ENCODE results near the gene PLAU. TPM values are rescaled to one million over a fixed set of nuclear protein-coding genes. Genes with fewer than 3 reads are reported as not detected.

Gene PLAU
- total and polyA plus RNA-seq, 9 of the 15 experiments (the other 6 are each of a cell fraction or from before 2014, with no cell fraction given) = 2.1 to 16.9 (median 3.3) TPM

DNA sequence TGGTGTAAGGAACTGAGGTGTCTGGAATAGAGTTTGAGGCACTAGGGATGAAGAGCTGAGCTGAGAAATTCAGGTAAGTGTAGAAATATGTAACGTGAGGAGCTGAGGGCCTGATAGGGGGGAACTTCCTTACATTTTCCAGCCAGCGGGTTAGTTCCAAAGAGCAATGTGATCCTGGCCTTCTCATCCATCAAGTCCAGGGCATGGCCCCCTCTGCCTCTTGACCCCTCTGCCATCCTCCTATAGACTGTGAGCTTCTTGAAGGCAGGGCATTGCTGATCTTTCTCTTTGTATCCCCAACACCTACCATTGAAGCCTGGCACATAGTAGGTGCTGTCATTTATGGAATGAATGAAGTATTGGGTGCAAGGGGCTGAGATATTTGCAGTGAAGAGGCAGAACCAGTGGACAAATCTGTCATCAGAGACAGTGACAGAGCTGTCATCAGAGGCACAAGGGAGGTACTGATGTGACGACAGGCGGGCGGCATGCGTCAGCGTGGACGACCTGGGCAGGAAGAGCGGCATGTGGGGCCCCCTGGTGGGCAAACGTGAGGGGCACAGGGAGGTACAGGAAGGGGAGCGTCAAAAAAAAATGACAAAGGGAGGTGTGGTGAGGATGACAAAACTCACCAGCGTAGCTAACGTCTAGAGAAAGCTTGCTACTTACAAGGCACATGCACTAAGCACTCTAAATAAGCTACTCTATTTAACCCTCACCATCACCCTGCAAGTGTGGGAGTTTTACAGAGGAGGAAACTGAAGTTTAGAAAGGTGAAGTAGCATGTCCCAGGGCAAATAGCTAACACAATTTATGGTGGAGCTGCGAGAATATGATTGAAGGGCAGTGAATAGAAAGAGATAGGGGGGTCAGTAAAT is 31.4 kb upstream of the PLAU start (continued):
- TF ChIP-seq, protein P1, sequence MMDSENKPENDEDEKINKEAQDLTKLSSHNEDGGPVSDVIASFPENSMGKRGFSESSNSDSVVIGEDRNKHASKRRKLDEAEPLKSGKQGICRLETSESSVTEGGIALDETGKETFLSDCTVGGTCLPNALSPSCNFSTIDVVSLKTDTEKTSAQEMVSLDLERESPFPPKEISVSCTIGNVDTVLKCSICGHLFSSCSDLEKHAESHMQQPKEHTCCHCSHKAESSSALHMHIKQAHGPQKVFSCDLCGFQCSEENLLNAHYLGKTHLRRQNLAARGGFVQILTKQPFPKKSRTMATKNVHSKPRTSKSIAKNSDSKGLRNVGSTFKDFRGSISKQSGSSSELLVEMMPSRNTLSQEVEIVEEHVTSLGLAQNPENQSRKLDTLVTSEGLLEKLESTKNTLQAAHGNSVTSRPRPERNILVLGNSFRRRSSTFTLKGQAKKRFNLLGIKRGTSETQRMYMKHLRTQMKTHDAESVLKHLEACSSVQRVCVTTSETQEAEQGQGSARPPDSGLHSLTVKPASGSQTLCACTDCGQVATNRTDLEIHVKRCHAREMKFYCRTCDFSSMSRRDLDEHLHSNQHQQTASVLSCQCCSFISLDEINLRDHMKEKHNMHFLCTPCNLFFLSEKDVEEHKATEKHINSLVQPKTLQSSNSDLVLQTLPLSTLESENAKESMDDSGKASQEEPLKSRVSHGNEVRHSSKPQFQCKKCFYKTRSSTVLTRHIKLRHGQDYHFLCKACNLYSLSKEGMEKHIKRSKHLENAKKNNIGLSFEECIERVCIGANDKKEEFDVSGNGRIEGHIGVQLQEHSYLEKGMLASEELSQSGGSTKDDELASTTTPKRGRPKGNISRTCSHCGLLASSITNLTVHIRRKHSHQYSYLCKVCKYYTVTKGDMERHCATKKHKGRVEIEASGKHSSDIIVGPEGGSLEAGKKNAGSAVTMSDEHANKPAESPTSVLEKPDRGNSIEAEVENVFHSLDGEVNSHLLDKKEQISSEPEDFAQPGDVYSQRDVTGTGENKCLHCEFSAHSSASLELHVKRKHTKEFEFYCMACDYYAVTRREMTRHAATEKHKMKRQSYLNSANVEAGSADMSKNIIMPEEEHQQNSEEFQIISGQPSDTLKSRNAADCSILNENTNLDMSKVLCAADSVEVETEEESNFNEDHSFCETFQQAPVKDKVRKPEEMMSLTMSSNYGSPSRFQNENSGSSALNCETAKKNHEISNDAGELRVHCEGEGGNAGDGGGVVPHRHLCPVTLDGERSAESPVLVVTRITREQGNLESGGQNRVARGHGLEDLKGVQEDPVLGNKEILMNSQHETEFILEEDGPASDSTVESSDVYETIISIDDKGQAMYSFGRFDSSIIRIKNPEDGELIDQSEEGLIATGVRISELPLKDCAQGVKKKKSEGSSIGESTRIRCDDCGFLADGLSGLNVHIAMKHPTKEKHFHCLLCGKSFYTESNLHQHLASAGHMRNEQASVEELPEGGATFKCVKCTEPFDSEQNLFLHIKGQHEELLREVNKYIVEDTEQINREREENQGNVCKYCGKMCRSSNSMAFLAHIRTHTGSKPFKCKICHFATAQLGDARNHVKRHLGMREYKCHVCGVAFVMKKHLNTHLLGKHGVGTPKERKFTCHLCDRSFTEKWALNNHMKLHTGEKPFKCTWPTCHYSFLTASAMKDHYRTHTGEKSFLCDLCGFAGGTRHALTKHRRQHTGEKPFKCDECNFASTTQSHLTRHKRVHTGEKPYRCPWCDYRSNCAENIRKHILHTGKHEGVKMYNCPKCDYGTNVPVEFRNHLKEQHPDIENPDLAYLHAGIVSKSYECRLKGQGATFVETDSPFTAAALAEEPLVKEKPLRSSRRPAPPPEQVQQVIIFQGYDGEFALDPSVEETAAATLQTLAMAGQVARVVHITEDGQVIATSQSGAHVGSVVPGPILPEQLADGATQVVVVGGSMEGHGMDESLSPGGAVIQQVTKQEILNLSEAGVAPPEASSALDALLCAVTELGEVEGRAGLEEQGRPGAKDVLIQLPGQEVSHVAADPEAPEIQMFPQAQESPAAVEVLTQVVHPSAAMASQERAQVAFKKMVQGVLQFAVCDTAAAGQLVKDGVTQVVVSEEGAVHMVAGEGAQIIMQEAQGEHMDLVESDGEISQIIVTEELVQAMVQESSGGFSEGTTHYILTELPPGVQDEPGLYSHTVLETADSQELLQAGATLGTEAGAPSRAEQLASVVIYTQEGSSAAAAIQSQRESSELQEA (IDR thresholded peaks at IDR 0.05; ENCODE audit: low read depth) = no peak
- no peak for TF ChIP-seq BRD4 (IDR thresholded peaks at IDR 0.05)
- TF ChIP-seq TSC22D4 (tag; IDR thresholded peaks at IDR 0.05) = no peak
- no peak for TF ChIP-seq PYGO2 (tag; IDR thresholded peaks at IDR 0.05)
- TF ChIP-seq ARID2 (IDR thresholded peaks at IDR 0.05) = peak; percentile 99
- TF ChIP-seq, protein P2, sequence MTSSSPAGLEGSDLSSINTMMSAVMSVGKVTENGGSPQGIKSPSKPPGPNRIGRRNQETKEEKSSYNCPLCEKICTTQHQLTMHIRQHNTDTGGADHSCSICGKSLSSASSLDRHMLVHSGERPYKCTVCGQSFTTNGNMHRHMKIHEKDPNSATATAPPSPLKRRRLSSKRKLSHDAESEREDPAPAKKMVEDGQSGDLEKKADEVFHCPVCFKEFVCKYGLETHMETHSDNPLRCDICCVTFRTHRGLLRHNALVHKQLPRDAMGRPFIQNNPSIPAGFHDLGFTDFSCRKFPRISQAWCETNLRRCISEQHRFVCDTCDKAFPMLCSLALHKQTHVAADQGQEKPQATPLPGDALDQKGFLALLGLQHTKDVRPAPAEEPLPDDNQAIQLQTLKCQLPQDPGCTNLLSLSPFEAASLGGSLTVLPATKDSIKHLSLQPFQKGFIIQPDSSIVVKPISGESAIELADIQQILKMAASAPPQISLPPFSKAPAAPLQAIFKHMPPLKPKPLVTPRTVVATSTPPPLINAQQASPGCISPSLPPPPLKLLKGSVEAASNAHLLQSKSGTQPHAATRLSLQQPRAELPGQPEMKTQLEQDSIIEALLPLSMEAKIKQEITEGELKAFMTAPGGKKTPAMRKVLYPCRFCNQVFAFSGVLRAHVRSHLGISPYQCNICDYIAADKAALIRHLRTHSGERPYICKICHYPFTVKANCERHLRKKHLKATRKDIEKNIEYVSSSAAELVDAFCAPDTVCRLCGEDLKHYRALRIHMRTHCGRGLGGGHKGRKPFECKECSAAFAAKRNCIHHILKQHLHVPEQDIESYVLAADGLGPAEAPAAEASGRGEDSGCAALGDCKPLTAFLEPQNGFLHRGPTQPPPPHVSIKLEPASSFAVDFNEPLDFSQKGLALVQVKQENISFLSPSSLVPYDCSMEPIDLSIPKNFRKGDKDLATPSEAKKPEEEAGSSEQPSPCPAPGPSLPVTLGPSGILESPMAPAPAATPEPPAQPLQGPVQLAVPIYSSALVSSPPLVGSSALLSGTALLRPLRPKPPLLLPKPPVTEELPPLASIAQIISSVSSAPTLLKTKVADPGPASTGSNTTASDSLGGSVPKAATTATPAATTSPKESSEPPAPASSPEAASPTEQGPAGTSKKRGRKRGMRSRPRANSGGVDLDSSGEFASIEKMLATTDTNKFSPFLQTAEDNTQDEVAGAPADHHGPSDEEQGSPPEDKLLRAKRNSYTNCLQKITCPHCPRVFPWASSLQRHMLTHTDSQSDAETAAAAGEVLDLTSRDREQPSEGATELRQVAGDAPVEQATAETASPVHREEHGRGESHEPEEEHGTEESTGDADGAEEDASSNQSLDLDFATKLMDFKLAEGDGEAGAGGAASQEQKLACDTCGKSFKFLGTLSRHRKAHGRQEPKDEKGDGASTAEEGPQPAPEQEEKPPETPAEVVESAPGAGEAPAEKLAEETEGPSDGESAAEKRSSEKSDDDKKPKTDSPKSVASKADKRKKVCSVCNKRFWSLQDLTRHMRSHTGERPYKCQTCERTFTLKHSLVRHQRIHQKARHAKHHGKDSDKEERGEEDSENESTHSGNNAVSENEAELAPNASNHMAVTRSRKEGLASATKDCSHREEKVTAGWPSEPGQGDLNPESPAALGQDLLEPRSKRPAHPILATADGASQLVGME (CRISPR knock-in tag; IDR thresholded peaks at IDR 0.05) = no peak
- TF ChIP-seq ZNF589 (CRISPR knock-in tag; IDR thresholded peaks at IDR 0.05; ENCODE audit: low read depth) = no peak
- TF ChIP-seq ZNF408 (CRISPR knock-in tag; IDR thresholded peaks at IDR 0.05; ENCODE audit: low read depth) = no peak
- peak in 1 of 2 experiments; percentile 20; a peak in 1 of 4 replicates for TF ChIP-seq FOXA3 (CRISPR knock-in tag; conservative IDR thresholded peaks at IDR 0.05 in 1 of 2, IDR thresholded peaks at IDR 0.05 in 1 of 2)
- TF ChIP-seq, protein P3, sequence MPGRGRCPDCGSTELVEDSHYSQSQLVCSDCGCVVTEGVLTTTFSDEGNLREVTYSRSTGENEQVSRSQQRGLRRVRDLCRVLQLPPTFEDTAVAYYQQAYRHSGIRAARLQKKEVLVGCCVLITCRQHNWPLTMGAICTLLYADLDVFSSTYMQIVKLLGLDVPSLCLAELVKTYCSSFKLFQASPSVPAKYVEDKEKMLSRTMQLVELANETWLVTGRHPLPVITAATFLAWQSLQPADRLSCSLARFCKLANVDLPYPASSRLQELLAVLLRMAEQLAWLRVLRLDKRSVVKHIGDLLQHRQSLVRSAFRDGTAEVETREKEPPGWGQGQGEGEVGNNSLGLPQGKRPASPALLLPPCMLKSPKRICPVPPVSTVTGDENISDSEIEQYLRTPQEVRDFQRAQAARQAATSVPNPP (IDR thresholded peaks at IDR 0.05; ENCODE audit: borderline replicate concordance, insufficient read depth, insufficient read length) = no peak
- TF ChIP-seq FOXJ3 (CRISPR knock-in tag; IDR thresholded peaks at IDR 0.05) = no peak

Measured in K562 (cell line).